Astrocyte (in vitro differentiated cells and primary cell): ENCODE results near the gene GPR142. TPM values are rescaled to one million over a fixed set of nuclear protein-coding genes. Genes with fewer than 3 reads are reported as not detected.
"Not testable (repeated sequence)": the region's sequence is repeated elsewhere in the genome, so short reads cannot be mapped to it uniquely, and the experiment has no call there.

ENCODE experiments used
- DNase-seq: peaks from one replicate; pipeline ENCODE4 v3.0.0-alpha.2; 2010; ENCODE audit warnings: low read depth
- FAIRE-seq: peaks from 2 replicates; lab custom pipeline; 2011; peaks lifted over from hg19 to GRCh38; lab: Jason Lieb, UNC
- H2AFZ ChIP-seq: 2 replicates; pipeline ENCODE4 v1.6.0; 2012; ENCODE audit warnings: low read depth, low read length, inconsistent platforms
- H3K27ac ChIP-seq: 2 replicates; pipeline ENCODE4 v1.5.1; 2011; ENCODE audit warnings: low read depth, low read length, inconsistent platforms
- H3K27me3 ChIP-seq: 2 replicates; pipeline ENCODE4 v1.6.0; 2011; ENCODE audit warnings: low read length, inconsistent platforms; ENCODE audit not compliant: insufficient read depth
- H3K36me3 ChIP-seq: 2 replicates; pipeline ENCODE4 v1.5.1; 2011; ENCODE audit warnings: low read length, inconsistent platforms; ENCODE audit not compliant: insufficient read depth
- H3K4me1 ChIP-seq: 2 replicates; pipeline ENCODE4 v1.5.1; 2011; ENCODE audit warnings: low read length, inconsistent platforms; ENCODE audit not compliant: insufficient read depth
- H3K4me2 ChIP-seq: 2 replicates; pipeline ENCODE4 v1.6.0; 2012; ENCODE audit warnings: low read length, inconsistent platforms
- H3K4me3 ChIP-seq: 2 replicates; pipeline ENCODE4 v1.5.1; 2011; ENCODE audit warnings: low read depth, mild to moderate bottlenecking, low read length, inconsistent platforms; ENCODE audit not compliant: insufficient read depth
- H3K79me2 ChIP-seq: 2 replicates; pipeline ENCODE4 v1.6.0; 2012; ENCODE audit warnings: mild to moderate bottlenecking, low read length, inconsistent platforms; ENCODE audit not compliant: insufficient read depth
- H3K9ac ChIP-seq: 2 replicates; pipeline ENCODE4 v1.6.0; 2012; ENCODE audit warnings: mild to moderate bottlenecking, low read length, inconsistent platforms
- H3K9me3 ChIP-seq: 2 replicates; pipeline ENCODE4 v1.5.1; 2012; ENCODE audit warnings: low read depth, mild to moderate bottlenecking, low read length, inconsistent platforms; ENCODE audit not compliant: insufficient read depth
- H4K20me1 ChIP-seq: 2 replicates; pipeline ENCODE4 v1.6.0; 2012; ENCODE audit warnings: low read length, inconsistent platforms; ENCODE audit not compliant: insufficient read depth
- H3K27ac Mint-ChIP-seq: one replicate; pipeline ENCODE4 v1.8.0; 2021; ENCODE audit warnings: mild to moderate bottlenecking, mixed read lengths; ENCODE audit not compliant: unreplicated experiment
- H3K27me3 Mint-ChIP-seq: one replicate; pipeline ENCODE4 v1.8.0; 2021; ENCODE audit warnings: low read depth, mixed read lengths; ENCODE audit not compliant: unreplicated experiment
- H3K36me3 Mint-ChIP-seq: one replicate; pipeline ENCODE4 v1.8.0; 2021; ENCODE audit warnings: low read depth, mixed read lengths; ENCODE audit not compliant: unreplicated experiment
- H3K4me1 Mint-ChIP-seq: one replicate; pipeline ENCODE4 v1.8.0; 2021; ENCODE audit warnings: low read depth, mixed read lengths; ENCODE audit not compliant: unreplicated experiment
- H3K4me3 Mint-ChIP-seq: one replicate; pipeline ENCODE4 v1.8.0; 2021; ENCODE audit warnings: mild to moderate bottlenecking, moderate library complexity, mixed read lengths; ENCODE audit not compliant: unreplicated experiment
- H3K9me3 Mint-ChIP-seq: one replicate; pipeline ENCODE4 v1.8.0; 2021; ENCODE audit warnings: mild to moderate bottlenecking, mixed read lengths; ENCODE audit not compliant: unreplicated experiment
- CTCF ChIP-seq: IDR thresholded peaks from 2 replicates; pipeline ENCODE4 v1.5.1; 2011; ENCODE audit warnings: low read depth, mild to moderate bottlenecking, inconsistent platforms, low read length, moderate library complexity; ENCODE audit not compliant: insufficient read depth
- EZH2 ChIP-seq: IDR thresholded peaks from 2 replicates; pipeline ENCODE4 v1.6.1; 2012; ENCODE audit warnings: mild to moderate bottlenecking, low read length, inconsistent platforms; ENCODE audit not compliant: insufficient read depth
- total RNA-seq: library from RNA; stranded (reverse); gene quantifications from 2 replicates; pipeline ENCODE4 v1.2.1, GENCODE V29; 2021

GPR142 gene
- total RNA-seq, 1 donor from 2014 or later, result not detected

DNA sequence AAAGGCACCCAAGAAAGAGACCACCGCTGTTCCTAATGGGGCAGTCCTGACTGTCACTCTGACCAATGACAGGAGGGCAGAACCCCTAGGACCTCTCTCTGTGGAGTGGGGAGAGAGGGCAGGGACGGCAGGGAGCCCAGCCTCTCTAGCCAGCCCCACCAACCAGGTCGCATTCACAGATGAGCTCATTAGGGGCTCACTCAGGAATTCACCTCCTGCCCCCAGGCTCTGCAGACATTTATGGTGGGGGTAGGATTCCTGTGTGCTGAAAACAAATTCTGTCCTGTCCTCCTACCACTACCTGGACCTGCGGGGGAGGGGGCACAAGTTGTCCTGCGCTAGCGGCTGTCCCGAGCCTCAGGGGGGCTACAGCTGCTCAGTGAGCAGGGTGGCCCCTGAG, 36.9 kb downstream of the GPR142 start:
- Histone ChIP-seq H3K79me2 (no peaks in the 10 kb centered on the region), H3K9me3 (no peaks in the 10 kb centered on the region), H3K4me2 (no peak overlapping the region), H4K20me1 (no peaks in the 10 kb centered on the region), H2AFZ (no peak overlapping the region), H3K27ac (no peak overlapping the region), H3K9ac (no peak overlapping the region), H3K4me1 (no peaks in the 10 kb centered on the region), H3K27me3 (no peaks in the 10 kb centered on the region), H3K36me3 (no peaks in the 10 kb centered on the region), H3K4me3 (no peak overlapping the region)
- Mint-ChIP-seq H3K27me3 (peaks cover 23% of the 10 kb centered on the region), H3K9me3 (no peaks in the 10 kb centered on the region), H3K27ac (no peak overlapping the region), H3K4me3 (no peak overlapping the region), H3K36me3 (no peaks in the 10 kb centered on the region), H3K4me1 (no peaks in the 10 kb centered on the region)
- FAIRE-seq (no peak), DNase-seq (no peak)
- TF ChIP-seq CTCF (no peak), EZH2 (no peak)

- H3K9me3 Mint-ChIP-seq, result no peaks in the 10 kb centered on the region
- no peak overlapping the region for H3K4me2 ChIP-seq
- H3K27ac Mint-ChIP-seq, result no peak overlapping the region
Measured at GRCh38 chr17:74404789-74405188, 37.5 kb downstream of the GPR142 start.

GRCh38 chr17:74405311-74405710, 38.0 kb downstream of the GPR142 start:
- H3K27ac Mint-ChIP-seq, FAIRE-seq: not testable (repeated sequence)

More at GRCh38 chr17:74404789-74405188, 37.5 kb downstream of the GPR142 start:
- no peak overlapping the region for H3K4me3 Mint-ChIP-seq
- Histone ChIP-seq H3K27ac (no peak overlapping the region), H3K36me3 (no peaks in the 10 kb centered on the region), H3K79me2 (no peaks in the 10 kb centered on the region), H3K9me3 (no peaks in the 10 kb centered on the region), H3K9ac (no peak overlapping the region), H4K20me1 (no peaks in the 10 kb centered on the region), H3K4me1 (no peaks in the 10 kb centered on the region), H2AFZ (no peak overlapping the region), H3K4me3 (no peak overlapping the region), H3K27me3 (no peaks in the 10 kb centered on the region)
- FAIRE-seq, result no peak
- H3K36me3 Mint-ChIP-seq, result no peaks in the 10 kb centered on the region
- no peak for DNase-seq
- H3K27me3 Mint-ChIP-seq, result peaks cover 18% of the 10 kb centered on the region
- H3K4me1 Mint-ChIP-seq, result no peaks in the 10 kb centered on the region
- no peak for TF ChIP-seq CTCF
- TF ChIP-seq EZH2, result no peak

More at GRCh38 chr17:74405311-74405710, 38.0 kb downstream of the GPR142 start:
- not testable (repeated sequence) for H3K9ac ChIP-seq, H2AFZ ChIP-seq, H4K20me1 ChIP-seq, H3K36me3 Mint-ChIP-seq, H3K9me3 ChIP-seq, DNase-seq, H3K4me1 Mint-ChIP-seq, H3K4me1 ChIP-seq, H3K4me3 ChIP-seq, H3K9me3 Mint-ChIP-seq, H3K4me2 ChIP-seq, H3K79me2 ChIP-seq, H3K27ac ChIP-seq, H3K27me3 ChIP-seq, H3K36me3 ChIP-seq, H3K4me3 Mint-ChIP-seq
- H3K27me3 Mint-ChIP-seq, result peaks cover 18% of the 10 kb centered on the region
